H1 (cell line): Measurements from ENCODE around the gene FAM181B. TPM values are rescaled to one million over a fixed set of nuclear protein-coding genes. Genes with fewer than 3 reads are reported as not detected.

ENCODE experiments used
- CTCF ChIA-PET: fragments of 300-600 bp; sonication (Branson Sonifier 250); formaldehyde crosslinking; loops from one replicate; lab custom pipeline; 2021; ENCODE audit not compliant: partially characterized antibody; lab: Charles Lee
- POLR2A ChIA-PET: fragments of 300-600 bp; sonication (Branson Sonifier 250); formaldehyde crosslinking; loops from one replicate; lab custom pipeline; 2021; ENCODE audit warnings: inconsistent platforms; ENCODE audit not compliant: partially characterized antibody; lab: Charles Lee
- DNase-seq, 2 experiments: peaks; one replicate each; pipeline versions ENCODE4 v3.0.0 to v3.0.0-alpha.2; 2010 to 2022; ENCODE audit warnings: low spot score in 2 of 2, low read depth in 1 of 2, mixed read lengths in 1 of 2
- FAIRE-seq: peaks from 2 replicates; lab custom pipeline; 2011; peaks lifted over from hg19 to GRCh38; lab: Jason Lieb, UNC
- H2AFZ ChIP-seq: 2 replicates; pipeline ENCODE4 v1.8.1; 2012; ENCODE audit warnings: low read length, inconsistent platforms
- H2AK5ac ChIP-seq: 2 replicates; pipeline ENCODE4 v1.6.1; 2013; ENCODE audit warnings: low read depth, low read length
- H2BK120ac ChIP-seq: replicated peaks from 2 replicates; pipeline ENCODE3; 2013; ENCODE audit warnings: low read depth, low read length, inconsistent platforms
- H2BK12ac ChIP-seq: 2 replicates; pipeline ENCODE4 v1.6.1; 2013; ENCODE audit warnings: low read depth, low read length
- H2BK15ac ChIP-seq: 2 replicates; pipeline ENCODE4 v1.6.1; 2013; ENCODE audit warnings: low read length
- H2BK20ac ChIP-seq: 2 replicates; pipeline ENCODE4 v1.6.1; 2013; ENCODE audit warnings: low read length
- H2BK5ac ChIP-seq: 2 replicates; pipeline ENCODE4 v1.6.1; 2013; ENCODE audit warnings: low read depth, low read length
- H3K14ac ChIP-seq: 2 replicates; pipeline ENCODE4 v1.6.1; 2013; ENCODE audit warnings: inconsistent platforms; ENCODE audit not compliant: insufficient read length
- H3K18ac ChIP-seq: 2 replicates; pipeline ENCODE4 v1.6.1; 2013; ENCODE audit warnings: low read length; ENCODE audit errors: extremely low read depth
- H3K23ac ChIP-seq: 2 replicates; pipeline ENCODE4 v1.6.1; 2013; ENCODE audit warnings: inconsistent platforms; ENCODE audit not compliant: insufficient read length
- H3K23me2 ChIP-seq: 2 replicates; pipeline ENCODE4 v1.6.1; 2013; ENCODE audit warnings: low read depth, low read length
- H3K27ac ChIP-seq: 2 replicates; pipeline ENCODE4 v1.6.1; 2011; ENCODE audit warnings: low read depth, low read length, inconsistent platforms
- H3K27me3 ChIP-seq, 4 experiments: replicated peaks in 1 of 4; 1 replicate in 1 of 4; 2 replicates in 3 of 4; pipeline versions ENCODE4 v1.6.1 to v1.8.1; 2011 to 2013; ENCODE audit warnings: low read length in 3 of 4, mild to moderate bottlenecking in 3 of 4, inconsistent platforms in 2 of 4, mixed read lengths in 2 of 4, moderate library complexity in 1 of 4; ENCODE audit not compliant: control insufficient read depth in 3 of 4, insufficient read depth in 3 of 4; ENCODE audit errors: extremely low read depth in 1 of 4
- H3K36me3 ChIP-seq, 4 experiments: 2 replicates each; pipeline versions ENCODE4 v1.6.1 to v1.8.1; 2011 to 2013; ENCODE audit warnings: mild to moderate bottlenecking in 4 of 4, low read length in 3 of 4, moderate library complexity in 2 of 4, control low read depth in 1 of 4, inconsistent platforms in 1 of 4; ENCODE audit not compliant: insufficient read depth in 4 of 4, control insufficient read depth in 2 of 4
- H3K4ac ChIP-seq: replicated peaks from 2 replicates; pipeline ENCODE3; 2013; ENCODE audit warnings: low read length, low read depth, mixed read lengths, inconsistent platforms; ENCODE audit not compliant: insufficient read length
- H3K4me1 ChIP-seq, 4 experiments: replicated peaks in 1 of 4; 1 replicate in 1 of 4; 2 replicates in 3 of 4; pipeline versions ENCODE4 v1.6.1 to v1.8.1; 2011 to 2013; ENCODE audit warnings: low read length in 3 of 4, inconsistent platforms in 2 of 4, mixed read lengths in 1 of 4; ENCODE audit not compliant: insufficient read depth in 4 of 4, control insufficient read depth in 3 of 4
- H3K4me2 ChIP-seq, 2 experiments: 2 replicates each; pipeline versions ENCODE4 v1.6.1 to v1.8.1; 2011 to 2013; ENCODE audit warnings: low read depth in 2 of 2, low read length in 2 of 2, control low read depth in 1 of 2, inconsistent platforms in 1 of 2, mild to moderate bottlenecking in 1 of 2; ENCODE audit not compliant: insufficient read depth in 1 of 2
- H3K4me3 ChIP-seq, 4 experiments: fragments of 200-600, 300-600 bp in 1 of 4; sonication (generic), shearing (Covaris generic), sonication (Bioruptor Twin) in 1 of 4; 2 replicates each; pipeline versions ENCODE4 v1.5.1 to v1.8.1; 2011 to 2016; ENCODE audit warnings: low read length in 4 of 4, low read depth in 3 of 4, control low read depth in 2 of 4, inconsistent platforms in 2 of 4, mild to moderate bottlenecking in 2 of 4, mixed read lengths in 1 of 4, moderate library complexity in 1 of 4; ENCODE audit not compliant: insufficient read depth in 2 of 4; ENCODE audit errors: extremely low read depth in 1 of 4
- H3K56ac ChIP-seq: replicated peaks from 2 replicates; pipeline ENCODE3; 2013; ENCODE audit warnings: low read depth, mild to moderate bottlenecking, mixed read lengths, low read length, inconsistent platforms; ENCODE audit not compliant: insufficient read length
- H3K79me1 ChIP-seq: 2 replicates; pipeline ENCODE4 v1.6.1; 2013; ENCODE audit warnings: low read depth, low read length, control low read depth
- H3K79me2 ChIP-seq, 2 experiments: 2 replicates each; pipeline versions ENCODE4 v1.6.1 to v1.8.1; 2012 to 2013; ENCODE audit warnings: low read length in 2 of 2, mild to moderate bottlenecking in 2 of 2, inconsistent platforms in 1 of 2; ENCODE audit not compliant: insufficient read depth in 2 of 2, control insufficient read depth in 1 of 2
- H3K9ac ChIP-seq, 4 experiments: replicated peaks in 1 of 4; 1 replicate in 1 of 4; 2 replicates in 3 of 4; pipeline versions ENCODE4 v1.6.1 to v1.8.1; 2011 to 2013; ENCODE audit warnings: low read depth in 3 of 4, low read length in 3 of 4, control low read depth in 2 of 4, mild to moderate bottlenecking in 2 of 4, moderate library complexity in 2 of 4, inconsistent platforms in 1 of 4; ENCODE audit errors: extremely low read depth in 1 of 4
- H3K9me3 ChIP-seq, 2 experiments: 2 replicates each; pipeline versions ENCODE4 v1.6.1 to v1.8.1; 2012 to 2013; ENCODE audit warnings: mild to moderate bottlenecking in 2 of 2, moderate library complexity in 2 of 2, control low read depth in 1 of 2, inconsistent platforms in 1 of 2, low read depth in 1 of 2, low read length in 1 of 2, mixed read lengths in 1 of 2; ENCODE audit not compliant: insufficient read depth in 2 of 2
- H4K20me1 ChIP-seq, 2 experiments: replicated peaks in 1 of 2; 2 replicates each; pipeline versions ENCODE3 to v1.8.1; 2011 to 2013; ENCODE audit warnings: inconsistent platforms in 2 of 2, low read length in 2 of 2, mild to moderate bottlenecking in 1 of 2; ENCODE audit not compliant: insufficient read depth in 2 of 2, control insufficient read depth in 1 of 2
- H4K5ac ChIP-seq: 2 replicates; pipeline ENCODE4 v1.6.1; 2013; ENCODE audit warnings: low read length, low read depth, mixed read lengths, inconsistent platforms; ENCODE audit not compliant: insufficient read length
- H4K8ac ChIP-seq: 2 replicates; pipeline ENCODE4 v1.8.0; 2013; ENCODE audit warnings: mild to moderate bottlenecking, moderate library complexity, low read length, inconsistent platforms; ENCODE audit not compliant: insufficient read depth; ENCODE audit errors: extremely low read depth
- H4K91ac ChIP-seq: replicated peaks from 2 replicates; pipeline ENCODE3; 2013; ENCODE audit warnings: low read length, mixed read lengths, inconsistent platforms; ENCODE audit not compliant: insufficient read length
- ASH2L ChIP-seq: fragments of 200-600, 300-600 bp; sonication (generic); IDR thresholded peaks from one replicate; pipeline ENCODE4 v1.7.1; 2017; ENCODE audit warnings: low read length
- BRCA1 ChIP-seq: IDR thresholded peaks from 2 replicates; pipeline ENCODE4 v1.6.1; 2012; ENCODE audit warnings: low read depth, low read length, improper control_type of control experiment
- CBX8 ChIP-seq: fragments of 300-800, 300-1000 bp; sonication (generic); IDR thresholded peaks from 2 replicates; pipeline ENCODE4 v1.7.1; 2016; ENCODE audit warnings: low read depth, low read length, borderline replicate concordance
- PHF8 ChIP-seq: fragments of 200-600 bp; sonication (generic); conservative IDR thresholded peaks from 2 replicates; pipeline ENCODE4 v1.7.1; 2012; ENCODE audit warnings: low read depth, mild to moderate bottlenecking, inconsistent platforms, low read length, moderate library complexity
- RAD21 ChIP-seq, 2 experiments: IDR thresholded peaks in 1 of 2; conservative IDR thresholded peaks in 1 of 2; 2 replicates each; pipeline ENCODE4 v1.6.1; 2011; ENCODE audit warnings: low read depth in 2 of 2, low read length in 2 of 2, improper control_type of control experiment in 1 of 2, inconsistent platforms in 1 of 2, mild to moderate bottlenecking in 1 of 2, moderate library complexity in 1 of 2
- RNF2 ChIP-seq: fragments of 200-900, 300-1000 bp; sonication (generic); IDR thresholded peaks from 2 replicates; pipeline ENCODE4 v1.7.1; 2016; ENCODE audit warnings: borderline replicate concordance, low read depth, mild to moderate bottlenecking, antibody characterized with exemption, low read length; ENCODE audit not compliant: poor library complexity, severe bottlenecking; ENCODE audit errors: missing control alignments
- SP1 ChIP-seq: IDR thresholded peaks from 2 replicates; pipeline ENCODE4 v1.6.1; 2011; ENCODE audit warnings: low read depth, low read length
- SP2 ChIP-seq: IDR thresholded peaks from 2 replicates; pipeline ENCODE4 v1.6.1; 2012; ENCODE audit warnings: mild to moderate bottlenecking, low read length, inconsistent platforms
- WGBS, 2 experiments: shearing (Covaris generic) in 1 of 2; methylation state at CpG; one replicate each; pipeline versions ENCODE4 v1.1.6 to v1.1.7; 2013 to 2015; ENCODE audit warnings: low lambda C conversion rate in 2 of 2, mixed read lengths in 2 of 2, inconsistent platforms in 1 of 2, low coverage in 1 of 2, missing lambda C conversion rate in 1 of 2; ENCODE audit not compliant: insufficient replicate concordance in 2 of 2, insufficient coverage in 1 of 2, insufficient read length in 1 of 2; ENCODE audit errors: extremely low coverage in 1 of 2, missing lambda C conversion rate in 1 of 2; 5-methylcytosine and 5-hydroxymethylcytosine counted together
- polyA plus RNA-seq, 7 experiments: library from polyadenylated mRNA; depleted of rRNA in 3 of 7; stranded (reverse) in 5 of 7; unstranded in 2 of 7; fragments of >200 nt in 5 of 7; fragments of 200-250 nt in 2 of 7; gene quantifications; 1 replicate in 5 of 7; 2 replicates in 1 of 7; 4 replicates in 1 of 7; pipeline versions ENCODE4 v1.2.1 to v1.2.3, GENCODE V29; 2011 to 2013; ENCODE audit warnings: missing spikeins in 2 of 7, mixed read lengths in 2 of 7
- total RNA-seq: library from RNA; stranded (reverse); fragmentation: NEBNext Ultra II Directional; extraction: Animal tissue kit (Norgen Biotek cat#: 25700); gene quantifications from 2 replicates; pipeline ENCODE4 v1.2.1, GENCODE V29; 2021
- TF ChIP-seq, protein P1 (sequence below): IDR thresholded peaks from 2 replicates; pipeline ENCODE4 v1.6.1; 2011; ENCODE audit warnings: low read depth, mild to moderate bottlenecking, low read length; ENCODE audit not compliant: insufficient read depth
- TF ChIP-seq, protein P2 (sequence below): IDR thresholded peaks from 2 replicates; pipeline ENCODE4 v1.6.1; 2012; ENCODE audit warnings: inconsistent platforms
- TF ChIP-seq, protein P3 (sequence below): IDR thresholded peaks from 2 replicates; pipeline ENCODE4 v1.6.1; 2011; ENCODE audit warnings: low read length, improper control_type of control experiment

The FAM181B gene
- total and polyA plus RNA-seq, 2 of the 8 experiments (the other 6 are each of a cell fraction or from before 2014, with no cell fraction given), result 0.21 to 0.37 TPM

DNA sequence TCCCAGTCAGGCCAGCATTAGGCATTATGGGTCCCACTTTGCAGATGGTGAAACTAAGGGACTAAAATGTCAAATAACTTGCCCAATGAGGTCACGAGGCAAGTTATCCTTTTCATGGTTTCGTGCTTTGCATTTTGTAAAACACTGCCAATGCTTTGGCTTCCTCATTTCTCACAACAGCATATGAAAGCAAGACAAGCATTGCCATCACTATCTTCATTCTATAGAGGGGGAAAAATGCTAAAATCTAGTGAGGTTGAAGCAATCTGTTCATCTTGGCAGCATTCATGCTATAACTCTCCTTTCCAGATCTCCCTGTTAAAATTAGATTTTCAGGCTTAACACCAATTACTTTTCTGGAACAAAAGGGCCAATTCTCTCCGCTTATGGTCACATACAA, 14.8 kb downstream of the FAM181B start:
- no peaks in the 10 kb centered on the region for H4K20me1 ChIP-seq
- no peak overlapping the region for H3K27ac ChIP-seq
- no peaks in the 10 kb centered on the region for H3K36me3 ChIP-seq
- H3K14ac ChIP-seq, result no peak overlapping the region
- no peak overlapping the region for H2AK5ac ChIP-seq
- no peak overlapping the region for H2BK20ac ChIP-seq
- H3K4me3 ChIP-seq, result no peak overlapping the region
- H3K23ac ChIP-seq, result no peak overlapping the region
- H3K79me2 ChIP-seq, result no peaks in the 10 kb centered on the region
- no peak overlapping the region for H3K18ac ChIP-seq
- no peak overlapping the region for H3K4me2 ChIP-seq
- H2AFZ ChIP-seq, result no peak overlapping the region
- no peak overlapping the region for H3K9ac ChIP-seq
- H4K8ac ChIP-seq, result no peak overlapping the region
- no peaks in the 10 kb centered on the region for H3K27me3 ChIP-seq
- H2BK12ac ChIP-seq, result no peak overlapping the region
- H2BK5ac ChIP-seq, result no peak overlapping the region
- no peak overlapping the region for H3K4ac ChIP-seq
- no peaks in the 10 kb centered on the region for H3K79me1 ChIP-seq
- FAIRE-seq (no peak), DNase-seq (no peak)
- H2BK120ac ChIP-seq, result no peak overlapping the region
- CTCF ChIA-PET, result interaction anchor here (0.9 to 7.8 kb wide), 20 partner anchors 11 to 1098 kb away, joined by 3 to 53 read pairs (median 5); partner anchors contain the start of genes FAM181B and PRCP
- no peak overlapping the region for H4K5ac ChIP-seq
- H3K56ac ChIP-seq, result no peak overlapping the region
- WGBS, 2 experiments, result 59% methylated on average over 3 of the region's 3 CpGs; no CpG with 5 or more reads in 1 of the 2 experiments
- H3K23me2 ChIP-seq, result no peaks in the 10 kb centered on the region
- no peaks in the 10 kb centered on the region for H3K9me3 ChIP-seq
- H2BK15ac ChIP-seq, result no peak overlapping the region
- no peaks in the 10 kb centered on the region; a peak in 1 of 7 replicates for H3K4me1 ChIP-seq
- POLR2A ChIA-PET, result no interaction called here
- H4K91ac ChIP-seq, result no peak overlapping the region
- TF ChIP-seq RAD21 (IDR thresholded peaks at IDR 0.05 in 1 of 2, conservative IDR thresholded peaks at IDR 0.05 in 1 of 2; ENCODE audit: low read depth in 2 of 2, low read length in 2 of 2) (no peak), RNF2 (no peak), PHF8 (no peak), SP1 (no peak), ASH2L (no peak), SP2 (no peak), CBX8 (no peak), BRCA1 (no peak)
- TF ChIP-seq, protein P1, sequence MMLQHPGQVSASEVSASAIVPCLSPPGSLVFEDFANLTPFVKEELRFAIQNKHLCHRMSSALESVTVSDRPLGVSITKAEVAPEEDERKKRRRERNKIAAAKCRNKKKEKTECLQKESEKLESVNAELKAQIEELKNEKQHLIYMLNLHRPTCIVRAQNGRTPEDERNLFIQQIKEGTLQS, result no peak
- TF ChIP-seq, protein P2, sequence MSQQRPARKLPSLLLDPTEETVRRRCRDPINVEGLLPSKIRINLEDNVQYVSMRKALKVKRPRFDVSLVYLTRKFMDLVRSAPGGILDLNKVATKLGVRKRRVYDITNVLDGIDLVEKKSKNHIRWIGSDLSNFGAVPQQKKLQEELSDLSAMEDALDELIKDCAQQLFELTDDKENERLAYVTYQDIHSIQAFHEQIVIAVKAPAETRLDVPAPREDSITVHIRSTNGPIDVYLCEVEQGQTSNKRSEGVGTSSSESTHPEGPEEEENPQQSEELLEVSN, result no peak
- TF ChIP-seq, protein P3, sequence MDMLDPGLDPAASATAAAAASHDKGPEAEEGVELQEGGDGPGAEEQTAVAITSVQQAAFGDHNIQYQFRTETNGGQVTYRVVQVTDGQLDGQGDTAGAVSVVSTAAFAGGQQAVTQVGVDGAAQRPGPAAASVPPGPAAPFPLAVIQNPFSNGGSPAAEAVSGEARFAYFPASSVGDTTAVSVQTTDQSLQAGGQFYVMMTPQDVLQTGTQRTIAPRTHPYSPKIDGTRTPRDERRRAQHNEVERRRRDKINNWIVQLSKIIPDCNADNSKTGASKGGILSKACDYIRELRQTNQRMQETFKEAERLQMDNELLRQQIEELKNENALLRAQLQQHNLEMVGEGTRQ, result no peak
